ENCODE measurements around the gene NPR1.

The NPR1 gene

DNA sequence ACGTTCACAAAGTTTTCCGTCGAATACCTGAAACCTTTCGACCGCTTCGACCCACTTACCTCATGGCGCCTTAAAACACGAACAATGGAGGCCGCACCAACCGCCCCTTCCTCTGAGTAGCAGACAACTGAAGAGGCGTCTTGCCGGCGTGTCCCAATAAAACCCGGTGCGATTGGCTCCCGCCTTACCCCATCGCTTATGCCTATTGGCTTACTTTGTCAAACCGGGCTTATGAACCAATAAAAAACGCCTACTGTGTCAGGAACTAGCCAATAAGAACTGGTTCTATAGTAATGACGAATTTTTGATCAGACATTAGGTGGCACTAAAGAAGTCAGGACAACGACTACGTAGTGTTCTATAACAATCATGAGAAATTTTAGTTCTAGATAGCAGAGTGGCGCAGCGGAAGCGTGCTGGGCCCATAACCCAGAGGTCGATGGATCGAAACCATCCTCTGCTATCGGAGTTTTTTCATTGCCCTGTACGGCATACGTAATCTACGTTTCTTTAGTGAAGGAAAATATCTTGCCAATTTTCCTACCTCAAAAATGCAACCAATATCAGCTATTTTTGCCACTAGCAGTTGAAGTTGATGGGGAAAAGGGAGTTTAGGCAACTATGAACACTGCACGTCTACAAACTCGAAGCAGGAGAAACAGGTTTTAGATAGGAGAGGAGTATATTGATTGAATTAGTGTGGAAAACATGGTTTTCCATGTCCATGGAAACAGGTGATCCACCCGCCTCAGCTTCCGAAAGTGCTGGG is 7.4 kb upstream of the NPR1 start, which contains the start of gene ILF2 (continued):
- TF ChIP-seq, protein P1, sequence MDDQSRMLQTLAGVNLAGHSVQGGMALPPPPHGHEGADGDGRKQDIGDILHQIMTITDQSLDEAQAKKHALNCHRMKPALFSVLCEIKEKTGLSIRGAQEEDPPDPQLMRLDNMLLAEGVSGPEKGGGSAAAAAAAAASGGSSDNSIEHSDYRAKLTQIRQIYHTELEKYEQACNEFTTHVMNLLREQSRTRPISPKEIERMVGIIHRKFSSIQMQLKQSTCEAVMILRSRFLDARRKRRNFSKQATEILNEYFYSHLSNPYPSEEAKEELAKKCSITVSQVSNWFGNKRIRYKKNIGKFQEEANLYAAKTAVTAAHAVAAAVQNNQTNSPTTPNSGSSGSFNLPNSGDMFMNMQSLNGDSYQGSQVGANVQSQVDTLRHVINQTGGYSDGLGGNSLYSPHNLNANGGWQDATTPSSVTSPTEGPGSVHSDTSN (CRISPR knock-in tag; IDR thresholded peaks at IDR 0.05): no peak
- TF ChIP-seq ZNF248 (tag by site-specific recombination; IDR thresholded peaks at IDR 0.05) (no peak), ZNF785 (tag by site-specific recombination; IDR thresholded peaks at IDR 0.05) (no peak), ZNF202 (tag by site-specific recombination; IDR thresholded peaks at IDR 0.05; ENCODE audit: borderline replicate concordance) (no peak), ZNF610 (tag by site-specific recombination; IDR thresholded peaks at IDR 0.05; ENCODE audit: borderline replicate concordance) (no peak; the same call in 1 of the 2 replicates), ZNF146 (tag by site-specific recombination; IDR thresholded peaks at IDR 0.05) (no peak), MEIS1 (CRISPR knock-in tag; IDR thresholded peaks at IDR 0.05; ENCODE audit: borderline replicate concordance) (no peak), SALL2 (tag by site-specific recombination; IDR thresholded peaks at IDR 0.05; ENCODE audit: borderline replicate concordance) (no peak), PRDM1 (tag by site-specific recombination; IDR thresholded peaks at IDR 0.05) (peak; percentile 87), ZNF433 (tag by site-specific recombination; IDR thresholded peaks at IDR 0.05; ENCODE audit: low read depth) (no peak), ZNF660 (tag by site-specific recombination; IDR thresholded peaks at IDR 0.05) (peak; percentile 95), ZNF280C (tag by site-specific recombination; IDR thresholded peaks at IDR 0.05) (no peak), ZSCAN5A (tag by site-specific recombination; IDR thresholded peaks at IDR 0.05) (peak; percentile 56; the same call in 1 of the 2 replicates), ZXDB (tag by site-specific recombination; IDR thresholded peaks at IDR 0.05) (peak; percentile 54; the same call in 1 of the 2 replicates), OSR2 (tag by site-specific recombination; IDR thresholded peaks at IDR 0.05) (peak; percentile 30; the same call in 1 of the 2 replicates), ZNF518A (tag by site-specific recombination; conservative IDR thresholded peaks at IDR 0.05; ENCODE audit: low read depth) (peak; percentile 14), ZNF175 (tag by site-specific recombination; IDR thresholded peaks at IDR 0.05) (no peak), ZNF837 (tag by site-specific recombination; IDR thresholded peaks at IDR 0.05) (no peak), ZNF366 (tag by site-specific recombination; conservative IDR thresholded peaks at IDR 0.05) (peak; percentile 83), ZBTB21 (tag by site-specific recombination; IDR thresholded peaks at IDR 0.05) (peak; percentile 88), ZNF791 (tag by site-specific recombination; IDR thresholded peaks at IDR 0.05) (no peak), ZNF10 (tag by site-specific recombination; IDR thresholded peaks at IDR 0.05) (peak; percentile 95), ZNF449 (tag by site-specific recombination; IDR thresholded peaks at IDR 0.05) (0 out of 2 replicates have a peak, but pooled peaks have one; percentile 58)
- TF ChIP-seq, protein P2, sequence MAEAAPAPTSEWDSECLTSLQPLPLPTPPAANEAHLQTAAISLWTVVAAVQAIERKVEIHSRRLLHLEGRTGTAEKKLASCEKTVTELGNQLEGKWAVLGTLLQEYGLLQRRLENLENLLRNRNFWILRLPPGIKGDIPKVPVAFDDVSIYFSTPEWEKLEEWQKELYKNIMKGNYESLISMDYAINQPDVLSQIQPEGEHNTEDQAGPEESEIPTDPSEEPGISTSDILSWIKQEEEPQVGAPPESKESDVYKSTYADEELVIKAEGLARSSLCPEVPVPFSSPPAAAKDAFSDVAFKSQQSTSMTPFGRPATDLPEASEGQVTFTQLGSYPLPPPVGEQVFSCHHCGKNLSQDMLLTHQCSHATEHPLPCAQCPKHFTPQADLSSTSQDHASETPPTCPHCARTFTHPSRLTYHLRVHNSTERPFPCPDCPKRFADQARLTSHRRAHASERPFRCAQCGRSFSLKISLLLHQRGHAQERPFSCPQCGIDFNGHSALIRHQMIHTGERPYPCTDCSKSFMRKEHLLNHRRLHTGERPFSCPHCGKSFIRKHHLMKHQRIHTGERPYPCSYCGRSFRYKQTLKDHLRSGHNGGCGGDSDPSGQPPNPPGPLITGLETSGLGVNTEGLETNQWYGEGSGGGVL (tag by site-specific recombination; IDR thresholded peaks at IDR 0.05): no peak
- TF ChIP-seq, protein P3, sequence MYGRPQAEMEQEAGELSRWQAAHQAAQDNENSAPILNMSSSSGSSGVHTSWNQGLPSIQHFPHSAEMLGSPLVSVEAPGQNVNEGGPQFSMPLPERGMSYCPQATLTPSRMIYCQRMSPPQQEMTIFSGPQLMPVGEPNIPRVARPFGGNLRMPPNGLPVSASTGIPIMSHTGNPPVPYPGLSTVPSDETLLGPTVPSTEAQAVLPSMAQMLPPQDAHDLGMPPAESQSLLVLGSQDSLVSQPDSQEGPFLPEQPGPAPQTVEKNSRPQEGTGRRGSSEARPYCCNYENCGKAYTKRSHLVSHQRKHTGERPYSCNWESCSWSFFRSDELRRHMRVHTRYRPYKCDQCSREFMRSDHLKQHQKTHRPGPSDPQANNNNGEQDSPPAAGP (tag by site-specific recombination; IDR thresholded peaks at IDR 0.05): peak; percentile 81; the same call in 1 of the 2 replicates

Measured in HEK293 (cell line).